ENCODE measurements around the gene SCAMP2. TPM values are rescaled to one million over a fixed set of nuclear protein-coding genes. Genes with fewer than 3 reads are reported as not detected.

Gene SCAMP2
- total RNA-seq, 3 donors from 2014 or later (not counting 1 experiment from before 2014, with no cell fraction given) = 78.8 to 101 (median 92.8) TPM

- WGBS (ENCODE audit: insufficient coverage) = 64% methylated on average over 4 of the region's 4 CpGs
- intact Hi-C loops (cut with micrococcal nuclease) = no loop called here
- no peak for DNase-seq
- Histone ChIP-seq H3K9me3 (ENCODE audit: control insufficient read depth, insufficient read depth, low read length) (no peaks in the 10 kb centered on the region), H3K27ac (ENCODE audit: low read length) (no peak overlapping the region), H3K4me3 (ENCODE audit: low read length) (no peak overlapping the region), H3K36me3 (ENCODE audit: control insufficient read depth, insufficient read depth, low read length) (peaks cover 3% of the 10 kb centered on the region), H3K27me3 (ENCODE audit: control insufficient read depth, insufficient read depth, low read length) (peaks cover under 1% of the 10 kb centered on the region), H3K4me1 (ENCODE audit: control insufficient read depth, insufficient read depth, low read length) (no peaks in the 10 kb centered on the region)
- TF ChIP-seq CTCF (IDR thresholded peaks at IDR 0.05) = no peak
- no peak for ATAC-seq
- H3K27ac Mint-ChIP-seq = no peak overlapping the region
- peaks cover 6 to 13% of the 10 kb centered on the region in 2 donors for H3K27me3 Mint-ChIP-seq (ENCODE audit: low read depth in 2 of 2)
- H3K36me3 Mint-ChIP-seq = no peaks in the 10 kb centered on the region
- peaks cover 4 to 10% of the 10 kb centered on the region in 2 donors for H3K4me1 Mint-ChIP-seq
- H3K4me3 Mint-ChIP-seq = no peak overlapping the region
- no peaks in the 10 kb centered on the region for H3K9me3 Mint-ChIP-seq
Measured at GRCh38 chr15:74832826-74833225, 40.3 kb downstream of the SCAMP2 start.

GRCh38 chr15:74831813-74832495 lies 41.2 kb downstream of the SCAMP2 start:
- Histone ChIP-seq H3K36me3 (ENCODE audit: control insufficient read depth, insufficient read depth, low read length) (peaks cover 3% of the 10 kb centered on the region), H3K4me1 (ENCODE audit: control insufficient read depth, insufficient read depth, low read length) (peaks cover under 1% of the 10 kb centered on the region), H3K4me3 (ENCODE audit: low read length) (no peak overlapping the region), H3K27ac (ENCODE audit: low read length) (no peak overlapping the region), H3K27me3 (ENCODE audit: control insufficient read depth, insufficient read depth, low read length) (peaks cover 7% of the 10 kb centered on the region), H3K9me3 (ENCODE audit: control insufficient read depth, insufficient read depth, low read length) (no peaks in the 10 kb centered on the region)
- intact Hi-C loops (cut with micrococcal nuclease) = no loop called here
- Mint-ChIP-seq H3K9me3 (no peaks in the 10 kb centered on the region), H3K36me3 (no peaks in the 10 kb centered on the region), H3K4me1 (peaks cover 4 to 6% of the 10 kb centered on the region in 2 donors), H3K4me3 (no peak overlapping the region), H3K27me3 (ENCODE audit: low read depth in 2 of 2) (peaks cover 8 to 13% of the 10 kb centered on the region in 2 donors), H3K27ac (no peak overlapping the region)
- ATAC-seq (no peak), DNase-seq (no peak)
- TF ChIP-seq CTCF (IDR thresholded peaks at IDR 0.05) = no peak
- WGBS (ENCODE audit: insufficient coverage) = 89% methylated on average over 13 of the region's 15 CpGs

GRCh38 chr15:74830868-74831267 lies 42.3 kb downstream of the SCAMP2 start:
- Histone ChIP-seq H3K4me3 (ENCODE audit: low read length) (no peak overlapping the region), H3K4me1 (ENCODE audit: control insufficient read depth, insufficient read depth, low read length) (peaks cover 9% of the 10 kb centered on the region), H3K27me3 (ENCODE audit: control insufficient read depth, insufficient read depth, low read length) (peaks cover 13% of the 10 kb centered on the region), H3K36me3 (ENCODE audit: control insufficient read depth, insufficient read depth, low read length) (no peaks in the 10 kb centered on the region), H3K9me3 (ENCODE audit: control insufficient read depth, insufficient read depth, low read length) (no peaks in the 10 kb centered on the region), H3K27ac (ENCODE audit: low read length) (no peak overlapping the region)
- ATAC-seq (no peak), DNase-seq (no peak)
- intact Hi-C loops (cut with micrococcal nuclease) = no loop called here
- no peak overlapping the region for H3K4me3 Mint-ChIP-seq
- H3K9me3 Mint-ChIP-seq = no peaks in the 10 kb centered on the region
- H3K27ac Mint-ChIP-seq = no peak overlapping the region
- no peak for TF ChIP-seq CTCF (IDR thresholded peaks at IDR 0.05)
- H3K4me1 Mint-ChIP-seq = peaks cover 4 to 11% of the 10 kb centered on the region in 2 donors
- H3K36me3 Mint-ChIP-seq = no peaks in the 10 kb centered on the region
- H3K27me3 Mint-ChIP-seq (ENCODE audit: low read depth in 2 of 2) = peaks cover 8 to 16% of the 10 kb centered on the region in 2 donors
- 89% methylated on average over 5 of the region's 5 CpGs for WGBS (ENCODE audit: insufficient coverage)

GRCh38 chr15:74829991-74830390 lies 43.2 kb downstream of the SCAMP2 start:
- Mint-ChIP-seq H3K9me3 (no peaks in the 10 kb centered on the region), H3K36me3 (no peaks in the 10 kb centered on the region), H3K4me3 (no peak overlapping the region), H3K4me1 (peaks cover under 1 to 8% of the 10 kb centered on the region in 2 donors), H3K27me3 (ENCODE audit: low read depth in 2 of 2) (peaks cover 8 to 18% of the 10 kb centered on the region in 2 donors), H3K27ac (no peak overlapping the region)
- peaks cover 9% of the 10 kb centered on the region for H3K4me1 ChIP-seq (ENCODE audit: control insufficient read depth, insufficient read depth, low read length)
- 86% methylated on average over 6 of the region's 6 CpGs for WGBS (ENCODE audit: insufficient coverage)
- peaks cover 18% of the 10 kb centered on the region for H3K27me3 ChIP-seq (ENCODE audit: control insufficient read depth, insufficient read depth, low read length)
- no peak for ATAC-seq
- H3K9me3 ChIP-seq (ENCODE audit: control insufficient read depth, insufficient read depth, low read length) = no peaks in the 10 kb centered on the region
- no peak for TF ChIP-seq CTCF (IDR thresholded peaks at IDR 0.05)
- H3K4me3 ChIP-seq (ENCODE audit: low read length) = no peak overlapping the region
- intact Hi-C loops (cut with micrococcal nuclease) = no loop called here
- no peaks in the 10 kb centered on the region for H3K36me3 ChIP-seq (ENCODE audit: control insufficient read depth, insufficient read depth, low read length)
- no peak for DNase-seq
- no peak overlapping the region for H3K27ac ChIP-seq (ENCODE audit: low read length)

Measured in natural killer cell (primary cell).